Mesodermal cell (in vitro differentiated cells): Measurements from ENCODE around the gene AGBL4.

Source experiments
- H3K27ac ChIP-seq: 2 replicates; pipeline ENCODE4 v1.7.0; 2013; ENCODE audit warnings: mild to moderate bottlenecking, low read depth, low read length, moderate library complexity; ENCODE audit not compliant: severe bottlenecking
- H3K36me3 ChIP-seq: 2 replicates; pipeline ENCODE4 v1.7.1; 2013; ENCODE audit warnings: mild to moderate bottlenecking, low read length, moderate library complexity; ENCODE audit not compliant: control insufficient read depth, insufficient read depth
- H3K4me1 ChIP-seq: one replicate; pipeline ENCODE4 v1.7.1; 2013; ENCODE audit warnings: mild to moderate bottlenecking, low read length; ENCODE audit not compliant: insufficient read depth, control insufficient read depth, poor library complexity, severe bottlenecking
- H3K4me3 ChIP-seq: 2 replicates; pipeline ENCODE4 v1.7.0; 2013; ENCODE audit warnings: low read length, control low read depth, mild to moderate bottlenecking; ENCODE audit not compliant: insufficient read depth, poor library complexity, severe bottlenecking; ENCODE audit errors: extremely low read depth
- H3K9me3 ChIP-seq: 2 replicates; pipeline ENCODE4 v1.7.1; 2013; ENCODE audit warnings: mild to moderate bottlenecking, low read length, moderate library complexity; ENCODE audit not compliant: control insufficient read depth
- WGBS, 2 experiments: methylation state at CpG; one replicate each; pipeline ENCODE4 v1.1.5; 2013; ENCODE audit warnings: missing lambda C conversion rate in 2 of 2; ENCODE audit not compliant: insufficient coverage in 2 of 2; 5-methylcytosine and 5-hydroxymethylcytosine counted together

AGBL4 gene

DNA sequence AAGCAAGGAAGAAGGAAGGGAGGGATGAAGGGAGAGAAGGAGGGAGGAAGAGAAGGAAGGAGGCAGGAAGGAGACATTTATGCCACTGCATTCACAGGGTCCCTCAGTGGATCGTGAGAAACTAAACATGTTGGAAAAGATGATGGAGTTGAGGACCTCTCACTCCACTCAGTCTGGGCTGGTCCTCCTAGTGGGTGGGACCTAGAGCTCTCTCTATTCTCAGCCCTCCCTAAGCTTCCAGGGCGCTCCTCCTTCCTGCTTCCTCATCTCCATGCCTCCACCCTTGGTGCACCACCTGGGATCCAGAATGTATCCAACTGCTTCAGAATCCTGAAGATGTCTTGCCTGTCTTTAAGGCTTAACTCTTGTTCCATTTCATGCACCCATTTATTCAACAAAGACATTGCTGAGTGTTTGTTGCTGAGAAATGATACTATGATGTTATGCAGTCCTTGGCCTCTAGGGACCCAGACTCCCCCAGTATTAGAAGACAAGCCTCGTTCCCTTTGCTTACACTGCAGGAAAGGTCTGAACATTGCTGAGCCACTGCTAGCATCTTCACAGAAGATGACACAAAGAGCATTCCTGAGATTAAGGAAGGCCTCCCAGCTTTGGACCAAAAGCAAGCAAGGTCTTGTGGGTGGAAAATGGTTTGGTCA lies 1335.5 kb downstream of the AGBL4 start:
- H3K9me3 ChIP-seq: no peaks in the 10 kb centered on the region
- WGBS, 2 experiments: 57 to 70% methylated on average over 1 to 3 of the region's 3 CpGs

DNA sequence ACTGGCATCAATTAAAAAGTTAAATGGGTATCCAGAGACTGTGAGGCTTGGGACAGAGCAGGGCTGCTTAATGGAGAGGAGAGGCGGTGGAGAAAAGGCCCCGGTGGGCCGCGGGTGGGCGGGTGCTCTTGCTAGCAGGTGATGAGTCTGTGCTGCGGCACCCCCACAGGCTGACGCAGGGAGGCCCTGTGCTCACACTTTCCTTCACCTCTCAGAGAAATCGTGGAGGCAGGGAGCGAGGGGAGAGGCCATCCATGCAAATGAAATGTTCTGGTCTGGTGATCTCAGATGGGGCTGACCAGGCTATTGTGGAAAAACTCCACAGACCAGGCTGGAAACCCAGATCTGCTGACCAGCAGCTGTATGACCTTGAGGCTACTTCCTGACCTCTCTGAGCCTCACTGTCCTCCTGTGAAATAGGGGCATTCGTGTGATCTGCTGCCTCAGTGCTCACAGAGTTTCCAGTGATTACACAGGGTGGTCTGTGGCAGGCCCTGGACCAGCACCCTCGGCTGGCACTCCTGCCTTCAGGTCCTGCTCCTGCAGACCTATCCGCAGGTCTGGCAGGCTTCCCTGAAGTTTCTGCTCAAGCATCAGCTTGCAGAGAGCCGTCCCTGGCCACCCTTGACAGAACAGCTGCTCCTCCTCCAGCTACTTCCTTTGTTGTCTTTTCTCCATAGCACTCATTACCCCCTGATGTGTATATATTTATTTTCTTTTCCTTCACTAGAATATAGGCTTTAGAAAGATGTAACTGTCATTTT lies 1336.3 kb downstream of the AGBL4 start:
- H3K9me3 ChIP-seq: no peaks in the 10 kb centered on the region
- 82 to 85% methylated on average over 5 to 9 of the region's 13 CpGs for WGBS, 2 experiments
- no peaks in the 10 kb centered on the region for H3K4me1 ChIP-seq
- no peaks in the 10 kb centered on the region for H3K36me3 ChIP-seq
- no peak overlapping the region for H3K27ac ChIP-seq
- H3K4me3 ChIP-seq: no peak overlapping the region

More for the DNA sequence above, 1335.5 kb downstream of the AGBL4 start:
- H3K4me3 ChIP-seq: no peak overlapping the region
- no peak overlapping the region for H3K27ac ChIP-seq
- H3K36me3 ChIP-seq: no peaks in the 10 kb centered on the region
- H3K4me1 ChIP-seq: no peaks in the 10 kb centered on the region

DNA sequence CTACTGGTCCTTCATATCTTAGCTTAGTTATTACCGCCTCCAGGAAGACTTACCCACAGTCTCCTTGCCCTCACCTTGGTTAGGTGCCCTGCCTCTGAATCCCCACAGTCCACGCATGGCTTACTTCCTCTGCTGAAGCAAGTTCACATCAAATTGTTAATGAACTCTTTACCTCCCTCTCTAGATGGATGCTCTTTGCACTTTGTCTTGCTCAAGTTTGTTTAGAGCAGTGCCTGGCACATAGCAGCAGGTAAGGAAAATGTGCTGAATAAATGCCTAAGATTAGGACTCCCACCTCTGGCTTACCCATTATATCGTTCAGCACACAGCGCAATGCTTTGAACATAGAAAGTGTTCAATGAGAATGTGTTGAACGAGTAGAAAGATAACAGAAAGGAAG lies 1337.6 kb downstream of the AGBL4 start:
- Histone ChIP-seq H3K27ac (no peak overlapping the region), H3K9me3 (no peaks in the 10 kb centered on the region), H3K4me3 (no peak overlapping the region), H3K4me1 (no peaks in the 10 kb centered on the region), H3K36me3 (no peaks in the 10 kb centered on the region)
- WGBS, 2 experiments: 94 to 100% methylated on average over 1 to 3 of the region's 5 CpGs

DNA sequence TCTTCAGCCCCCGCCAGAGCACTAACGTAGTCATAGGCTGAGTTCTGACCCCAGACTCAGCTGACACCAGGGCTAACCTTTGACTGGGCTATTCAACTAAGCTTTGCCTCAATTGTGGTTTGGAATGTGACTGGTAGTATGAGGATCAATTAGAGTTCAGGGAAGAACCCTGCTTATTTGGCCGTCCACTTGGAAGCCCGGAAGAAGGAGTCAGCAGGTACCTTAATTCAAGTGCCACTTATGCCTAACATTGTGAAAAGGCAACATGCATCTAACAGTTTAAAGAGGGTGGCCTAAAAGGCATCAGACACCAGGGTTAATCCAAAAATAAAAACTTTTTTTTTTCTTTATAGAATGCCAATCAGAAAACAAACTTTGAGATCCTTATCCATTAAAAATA lies 1339.4 kb downstream of the AGBL4 start:
- Histone ChIP-seq H3K9me3 (no peaks in the 10 kb centered on the region), H3K27ac (no peak overlapping the region), H3K4me1 (no peaks in the 10 kb centered on the region), H3K36me3 (no peaks in the 10 kb centered on the region), H3K4me3 (no peak overlapping the region)
- WGBS, 2 experiments: 80 to 94% methylated on average over 2 of the region's 4 CpGs

DNA sequence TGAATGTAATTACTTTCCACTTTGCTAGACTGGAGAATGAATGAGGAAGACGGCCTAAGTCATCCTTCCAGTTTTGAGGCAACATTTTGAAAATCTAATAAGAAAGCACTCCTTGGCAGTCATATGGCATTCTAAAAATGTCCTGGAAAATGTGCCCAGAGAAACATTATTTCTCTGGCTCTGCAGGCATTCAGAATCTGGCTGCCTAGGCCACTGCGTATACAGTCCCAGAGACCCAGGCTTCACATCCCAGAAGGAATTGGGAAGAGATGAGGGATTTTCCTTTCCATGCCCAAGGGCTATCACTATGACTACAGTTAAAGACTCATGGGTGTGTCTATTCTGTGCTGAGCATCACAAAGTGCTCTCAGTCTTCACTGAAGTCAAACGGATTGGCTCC lies 1339.9 kb downstream of the AGBL4 start:
- Histone ChIP-seq H3K27ac (no peak overlapping the region), H3K9me3 (no peaks in the 10 kb centered on the region), H3K4me1 (no peaks in the 10 kb centered on the region), H3K36me3 (no peaks in the 10 kb centered on the region), H3K4me3 (no peak overlapping the region)
- WGBS, 2 experiments: 70 to 100% methylated on average over 2 of the region's 3 CpGs

DNA sequence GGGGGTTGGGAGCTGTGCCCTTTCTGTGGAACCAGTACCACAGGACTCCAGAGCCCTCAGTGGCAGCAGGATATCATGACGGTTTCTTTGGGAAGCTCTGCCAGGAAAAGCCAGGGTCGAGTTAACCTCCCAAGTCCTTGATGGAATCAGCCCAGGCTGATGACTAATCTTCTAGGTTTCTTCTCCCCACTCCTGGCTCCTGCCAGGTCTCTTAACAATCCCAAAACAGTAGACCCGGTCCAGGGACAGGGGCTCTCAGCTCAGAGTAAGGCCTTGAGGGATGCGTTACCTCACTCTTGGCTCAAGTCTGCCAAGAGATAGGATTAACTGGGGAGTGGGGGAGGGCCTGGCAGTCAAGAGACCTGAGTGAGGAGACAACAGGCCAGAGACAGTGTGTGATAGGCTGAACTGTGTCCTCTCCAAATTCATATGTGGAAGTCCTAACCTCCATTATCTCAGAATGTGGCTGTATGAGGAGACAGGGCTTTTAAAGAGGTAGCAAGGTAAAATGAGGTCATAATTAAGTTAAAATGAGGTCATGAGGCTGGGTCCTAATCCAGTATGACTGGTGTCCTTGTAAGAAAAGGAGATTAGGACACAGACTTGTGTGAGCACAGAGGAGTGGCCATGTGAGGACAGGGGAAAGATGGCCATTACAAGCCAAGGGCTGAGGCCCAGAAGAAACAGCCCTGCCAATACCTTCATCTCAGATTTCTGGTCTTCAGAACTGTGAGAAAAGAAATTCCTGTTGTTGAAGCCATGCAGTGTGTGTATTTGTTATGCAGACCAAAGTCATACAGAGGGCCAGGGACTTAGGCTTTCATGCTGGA lies 1342.1 kb downstream of the AGBL4 start:
- no peaks in the 10 kb centered on the region for H3K4me1 ChIP-seq
- no peak overlapping the region for H3K4me3 ChIP-seq
- no peaks in the 10 kb centered on the region for H3K9me3 ChIP-seq
- H3K36me3 ChIP-seq: no peaks in the 10 kb centered on the region
- H3K27ac ChIP-seq: no peak overlapping the region
- 90% methylated on average over 2 to 3 of the region's 4 CpGs for WGBS, 2 experiments

DNA sequence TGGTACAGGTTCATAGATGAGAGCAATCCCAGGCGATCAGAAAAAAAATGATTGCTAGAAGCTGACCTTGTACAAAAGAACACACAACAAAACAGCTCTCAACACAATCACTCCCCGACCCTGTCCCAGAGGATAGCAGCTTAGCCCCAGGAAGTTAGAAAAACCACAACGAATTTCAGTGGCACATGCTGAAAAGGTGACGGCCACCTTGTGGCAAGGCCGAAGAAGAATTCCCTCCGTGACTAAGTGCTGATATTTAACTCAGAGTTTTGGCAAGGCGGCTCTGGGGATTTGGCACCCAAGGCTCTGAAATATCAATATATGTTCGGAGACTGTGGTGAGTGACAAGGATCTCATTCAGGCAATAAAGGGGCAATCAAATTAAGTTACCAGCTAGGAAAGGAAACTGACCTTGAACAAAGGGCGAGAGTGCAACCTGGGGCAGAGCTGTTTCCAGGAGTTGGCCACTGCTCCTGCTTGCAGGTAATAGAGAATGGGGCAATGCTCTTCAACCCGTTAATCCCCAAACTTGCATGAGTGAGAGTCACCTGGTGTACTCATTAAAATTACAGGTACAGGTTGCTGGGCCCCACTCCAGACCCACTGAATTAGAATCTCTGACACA lies 1343.2 kb downstream of the AGBL4 start:
- Histone ChIP-seq H3K4me3 (no peak overlapping the region), H3K4me1 (no peaks in the 10 kb centered on the region), H3K9me3 (no peaks in the 10 kb centered on the region), H3K36me3 (no peaks in the 10 kb centered on the region), H3K27ac (no peak overlapping the region)
- WGBS, 2 experiments: 72 to 76% methylated on average over 8 to 9 of the region's 10 CpGs

DNA sequence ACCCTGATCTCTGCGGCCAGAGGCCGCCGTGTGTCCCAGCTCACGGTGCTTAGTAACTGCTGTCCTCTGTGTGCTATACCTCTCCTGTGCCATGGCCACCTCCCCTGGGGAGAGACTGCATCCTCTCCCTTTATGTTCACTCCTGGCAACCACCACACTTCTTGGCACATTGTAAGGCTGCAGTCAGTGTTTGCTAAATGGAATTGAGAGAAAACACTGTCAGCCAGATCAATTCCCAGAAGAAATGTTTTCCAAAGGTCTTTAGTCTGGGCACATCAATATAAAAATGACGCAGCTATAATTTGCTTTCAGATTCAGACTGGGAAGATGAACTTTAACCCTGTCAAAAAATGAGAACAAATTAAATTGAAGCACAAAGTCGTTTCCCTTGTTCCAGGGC lies 1343.9 kb downstream of the AGBL4 start:
- H3K4me3 ChIP-seq: no peak overlapping the region
- H3K4me1 ChIP-seq: peaks cover 4% of the 10 kb centered on the region
- H3K9me3 ChIP-seq: no peaks in the 10 kb centered on the region
- H3K27ac ChIP-seq: no peak overlapping the region
- H3K36me3 ChIP-seq: no peaks in the 10 kb centered on the region
- WGBS, 2 experiments: 93 to 97% methylated on average over 5 to 6 of the region's 6 CpGs

DNA sequence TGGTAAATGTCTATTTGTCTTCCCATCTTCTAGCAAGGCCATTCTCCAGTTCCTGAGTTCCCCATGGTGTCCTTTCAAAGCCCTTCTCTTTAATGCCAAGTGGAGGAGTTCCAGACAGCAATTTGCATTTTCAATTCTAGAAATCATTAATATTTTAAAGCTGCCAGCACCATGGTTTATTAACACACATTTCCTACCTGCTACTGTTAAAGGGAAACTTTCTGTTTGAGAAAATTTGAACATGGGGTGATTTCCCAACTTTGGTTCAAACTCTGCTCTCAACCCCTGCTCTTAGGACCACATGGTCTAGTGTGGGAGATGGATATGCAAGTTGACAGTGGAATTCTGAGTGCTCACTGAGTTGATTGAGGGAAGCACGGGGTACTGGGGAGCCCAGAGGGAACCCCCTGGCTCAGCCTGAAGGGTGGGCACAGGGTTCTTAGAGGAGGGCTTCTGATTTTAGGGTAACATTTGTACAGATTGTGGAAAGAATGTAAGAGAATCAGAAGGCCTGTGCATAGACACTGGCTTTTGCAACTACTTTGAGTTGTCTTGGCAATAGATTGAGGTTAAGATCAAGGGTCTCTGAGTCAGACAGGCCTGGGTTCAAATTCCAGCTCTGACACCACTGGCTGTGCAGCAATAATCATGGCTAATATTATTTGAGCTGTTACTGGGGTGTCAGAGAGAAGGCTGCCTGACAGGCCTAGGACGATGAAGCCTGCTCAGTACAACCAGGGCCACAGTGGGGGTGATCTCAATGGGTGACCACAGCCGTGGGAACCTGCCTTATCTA lies 1344.8 kb downstream of the AGBL4 start:
- no peaks in the 10 kb centered on the region for H3K9me3 ChIP-seq
- H3K36me3 ChIP-seq: no peaks in the 10 kb centered on the region
- H3K4me1 ChIP-seq: peaks cover 4% of the 10 kb centered on the region
- 84 to 90% methylated on average over 2 to 3 of the region's 3 CpGs for WGBS, 2 experiments
- no peak overlapping the region for H3K27ac ChIP-seq
- no peak overlapping the region for H3K4me3 ChIP-seq
